ENCODE data around the gene ADARB1. TPM values are rescaled to one million over a fixed set of nuclear protein-coding genes. Genes with fewer than 3 reads are reported as not detected.

Gene ADARB1
- total RNA-seq, 1 experiment from 2014 or later = 31.9 TPM

- Histone ChIP-seq H3K4me1 (ENCODE audit: insufficient read depth, low read length, poor library complexity, severe bottlenecking) (no peaks in the 10 kb centered on the region), H3K27ac (ENCODE audit: low read depth, low read length, poor library complexity, severe bottlenecking) (no peak overlapping the region), H3K36me3 (ENCODE audit: insufficient read depth, low read length, poor library complexity, severe bottlenecking) (no peaks in the 10 kb centered on the region), H3K9me3 (ENCODE audit: low read depth, low read length, poor library complexity, severe bottlenecking) (no peaks in the 10 kb centered on the region), H3K27me3 (replicated peaks; ENCODE audit: insufficient read depth, low read depth, low read length, poor library complexity) (no peaks in the 10 kb centered on the region), H3K4me3 (ENCODE audit: low read depth, low read length, poor library complexity, severe bottlenecking) (no peak overlapping the region)
- POLR2A ChIA-PET (ENCODE audit: low non-redundant PET) = no interaction called here
- BruUV-seq (replicated peaks) = no TSS peak
- CTCF ChIA-PET = no interaction called here
- intact Hi-C loops (cut with micrococcal nuclease; ENCODE audit: unreplicated experiment) = no loop called here
- TF ChIP-seq CTCF (conservative IDR thresholded peaks at IDR 0.05; ENCODE audit: low read depth, low read length) (no peak), EZH2 (IDR thresholded peaks at IDR 0.05; ENCODE audit: borderline replicate concordance, low read depth, low read length, poor library complexity, severe bottlenecking) (no peak)
- DNase-seq (ENCODE audit: low spot score) = no peak
Observed at GRCh38 chr21:45161038-45161945, 86.9 kb downstream of the ADARB1 start.

GRCh38 chr21:45162115-45162514 lies 87.7 kb downstream of the ADARB1 start:
- intact Hi-C loops (cut with micrococcal nuclease; ENCODE audit: unreplicated experiment) = no loop called here
- BruUV-seq (replicated peaks) = no TSS peak
- DNase-seq (ENCODE audit: low spot score) = no peak

GRCh38 chr21:45162809-45163208 lies 88.4 kb downstream of the ADARB1 start:
- H3K4me1 ChIP-seq (ENCODE audit: insufficient read depth, low read length, poor library complexity, severe bottlenecking) = peaks cover 11% of the 10 kb centered on the region
- no peak overlapping the region for H3K4me3 ChIP-seq (ENCODE audit: low read depth, low read length, poor library complexity, severe bottlenecking)
- DNase-seq (ENCODE audit: low spot score) = no peak
- no peaks in the 10 kb centered on the region for H3K9me3 ChIP-seq (ENCODE audit: low read depth, low read length, poor library complexity, severe bottlenecking)
- H3K27ac ChIP-seq (ENCODE audit: low read depth, low read length, poor library complexity, severe bottlenecking) = no peak overlapping the region
- ChIA-PET CTCF (no interaction called here), POLR2A (ENCODE audit: low non-redundant PET) (no interaction called here)
- TF ChIP-seq CTCF (conservative IDR thresholded peaks at IDR 0.05; ENCODE audit: low read depth, low read length) = no peak
- no peak for TF ChIP-seq EZH2 (IDR thresholded peaks at IDR 0.05; ENCODE audit: borderline replicate concordance, low read depth, low read length, poor library complexity, severe bottlenecking)
- intact Hi-C loops (cut with micrococcal nuclease; ENCODE audit: unreplicated experiment) = no loop called here
- no TSS peak for BruUV-seq (replicated peaks)
- no peaks in the 10 kb centered on the region for H3K27me3 ChIP-seq (replicated peaks; ENCODE audit: insufficient read depth, low read depth, low read length, poor library complexity)
- no peaks in the 10 kb centered on the region for H3K36me3 ChIP-seq (ENCODE audit: insufficient read depth, low read length, poor library complexity, severe bottlenecking)

More at GRCh38 chr21:45162115-45162514, 87.7 kb downstream of the ADARB1 start:
- no peak overlapping the region for H3K4me3 ChIP-seq (ENCODE audit: low read depth, low read length, poor library complexity, severe bottlenecking)
- no peaks in the 10 kb centered on the region for H3K9me3 ChIP-seq (ENCODE audit: low read depth, low read length, poor library complexity, severe bottlenecking)
- POLR2A ChIA-PET (ENCODE audit: low non-redundant PET) = no interaction called here
- peaks cover 4% of the 10 kb centered on the region for H3K4me1 ChIP-seq (ENCODE audit: insufficient read depth, low read length, poor library complexity, severe bottlenecking)
- TF ChIP-seq EZH2 (IDR thresholded peaks at IDR 0.05; ENCODE audit: borderline replicate concordance, low read depth, low read length, poor library complexity, severe bottlenecking) = no peak
- TF ChIP-seq CTCF (conservative IDR thresholded peaks at IDR 0.05; ENCODE audit: low read depth, low read length) = no peak
- no peaks in the 10 kb centered on the region for H3K36me3 ChIP-seq (ENCODE audit: insufficient read depth, low read length, poor library complexity, severe bottlenecking)
- CTCF ChIA-PET = no interaction called here
- H3K27me3 ChIP-seq (replicated peaks; ENCODE audit: insufficient read depth, low read depth, low read length, poor library complexity) = no peaks in the 10 kb centered on the region
- no peak overlapping the region for H3K27ac ChIP-seq (ENCODE audit: low read depth, low read length, poor library complexity, severe bottlenecking)
